A549 (cell line): ENCODE measurements around the gene TMEM30A.

Experiments used
- CEBPB ChIP-seq, 2 experiments: fragments of >200 bp in 1 of 2; sonication (Bioruptor Twin) in 1 of 2; formaldehyde crosslinking in 1 of 2; IDR thresholded peaks; 2 replicates each; pipeline ENCODE4 v1.6.1; 2012 to 2016
- CTCF ChIP-seq: fragments of >200 bp; sonication (Bioruptor Twin); formaldehyde crosslinking; IDR thresholded peaks from 3 replicates; pipeline ENCODE4 v1.5.1; 2016
- EP300 ChIP-seq, 2 experiments: fragments of >200 bp; sonication (Bioruptor Twin); formaldehyde crosslinking; IDR thresholded peaks; 2 replicates in 1 of 2; 3 replicates in 1 of 2; pipeline ENCODE4 v1.6.1; 2016 to 2017
- KDM5A ChIP-seq: fragments of 200-600 bp; sonication (generic); IDR thresholded peaks from 2 replicates; pipeline ENCODE4 v1.6.1; 2016; ENCODE audit warnings: antibody characterized with exemption, mild to moderate bottlenecking
- MYC ChIP-seq: IDR thresholded peaks from 2 replicates; pipeline ENCODE4 v1.6.1; 2012; ENCODE audit warnings: mild to moderate bottlenecking, inconsistent platforms, low read length, improper control_type of control experiment, borderline replicate concordance
- POLR2A ChIP-seq: IDR thresholded peaks from 2 replicates; pipeline ENCODE4 v1.6.1; 2012; ENCODE audit warnings: mild to moderate bottlenecking, low read length
- RAD21 ChIP-seq, 2 experiments: fragments of >200 bp in 1 of 2; sonication (Bioruptor Twin) in 1 of 2; formaldehyde crosslinking in 1 of 2; IDR thresholded peaks in 1 of 2; conservative IDR thresholded peaks in 1 of 2; 2 replicates in 1 of 2; 3 replicates in 1 of 2; pipeline ENCODE4 v1.6.1; 2012 to 2018; ENCODE audit warnings: inconsistent platforms in 1 of 2
- ZSCAN20 ChIP-seq: fragments of 250-450 bp; sonication (Bioruptor Pico); IDR thresholded peaks from 2 replicates; pipeline ENCODE4 v1.8.0; 2022; ENCODE audit warnings: mild to moderate bottlenecking, moderate library complexity

DNA sequence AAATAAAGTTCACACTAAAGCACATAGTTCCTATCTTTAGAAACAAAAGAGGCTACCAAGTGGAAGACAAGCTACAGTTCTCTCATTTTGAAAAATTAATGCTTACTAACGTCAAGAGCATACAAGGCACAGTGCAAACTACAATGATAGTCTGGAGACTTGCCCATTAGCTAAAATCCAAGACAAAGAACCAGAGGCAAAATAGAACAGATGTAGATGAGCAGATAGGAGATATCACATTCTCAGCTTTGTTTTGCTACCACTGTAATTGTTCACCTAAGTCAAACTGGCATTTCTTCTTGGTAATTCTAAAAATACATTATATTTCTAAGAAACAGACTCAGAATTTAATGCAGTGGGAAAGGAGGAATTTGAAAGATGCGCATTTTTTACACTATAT, 5.2 kb downstream of the TMEM30A start:
- TF ChIP-seq MYC (no peak), KDM5A (no peak), CTCF (no peak), POLR2A (no peak), RAD21 (conservative IDR thresholded peaks at IDR 0.05 in 1 of 2, IDR thresholded peaks at IDR 0.05 in 1 of 2) (no peak), ZSCAN20 (CRISPR knock-in tag) (no peak), EP300 (IDR thresholded peaks at IDR 0.05) (no peak), CEBPB (IDR thresholded peaks at IDR 0.05) (no peak)
